Keratinocyte (primary cell): Measurements from ENCODE around the gene VWA5A. TPM values are rescaled to one million over a fixed set of nuclear protein-coding genes. Genes with fewer than 3 reads are reported as not detected.

Source experiments
- DNase-seq: peaks from one replicate; pipeline ENCODE4 v3.0.0-alpha.2; 2011; ENCODE audit warnings: low read depth, missing footprints, low spot score
- FAIRE-seq: peaks from 2 replicates; lab custom pipeline; 2011; peaks lifted over from hg19 to GRCh38; lab: Jason Lieb, UNC
- H2AFZ ChIP-seq: 2 replicates; pipeline ENCODE4 v1.6.0; 2012; ENCODE audit warnings: low read length, control low read depth, inconsistent platforms; ENCODE audit not compliant: control insufficient read depth
- H3K27ac ChIP-seq: 2 replicates; pipeline ENCODE4 v1.5.1; 2011; ENCODE audit warnings: low read length; ENCODE audit not compliant: control insufficient read depth, insufficient read depth
- H3K27me3 ChIP-seq: 3 replicates; pipeline ENCODE4 v1.6.0; 2011; ENCODE audit warnings: low read length; ENCODE audit not compliant: control insufficient read depth, insufficient read depth; ENCODE audit errors: extremely low read depth
- H3K36me3 ChIP-seq, 2 experiments: 2 replicates in 1 of 2; 3 replicates in 1 of 2; pipeline ENCODE4 v1.5.1; 2011; ENCODE audit warnings: low read length in 2 of 2, mild to moderate bottlenecking in 1 of 2; ENCODE audit not compliant: control insufficient read depth in 2 of 2, insufficient read depth in 2 of 2; ENCODE audit errors: extremely low read depth in 1 of 2
- H3K4me1 ChIP-seq: 3 replicates; pipeline ENCODE4 v1.5.1; 2011; ENCODE audit warnings: low read length; ENCODE audit not compliant: control insufficient read depth, insufficient read depth; ENCODE audit errors: extremely low read depth
- H3K4me2 ChIP-seq: 3 replicates; pipeline ENCODE4 v1.6.0; 2011; ENCODE audit warnings: low read depth, low read length; ENCODE audit not compliant: control insufficient read depth, insufficient read depth; ENCODE audit errors: extremely low read depth
- H3K4me3 ChIP-seq, 3 experiments: fragments of 200-600 bp in 1 of 3; sonication (generic) in 1 of 3; 2 replicates in 2 of 3; 3 replicates in 1 of 3; pipeline ENCODE4 v1.5.1; 2011 to 2016; ENCODE audit warnings: low read length in 3 of 3, mild to moderate bottlenecking in 3 of 3, control low read depth in 2 of 3, inconsistent platforms in 1 of 3, low read depth in 1 of 3, mixed read lengths in 1 of 3, mixed run types in 1 of 3, moderate library complexity in 1 of 3; ENCODE audit not compliant: control insufficient read depth in 2 of 3, insufficient read depth in 2 of 3; ENCODE audit errors: extremely low read depth in 1 of 3
- H3K79me2 ChIP-seq: 2 replicates; pipeline ENCODE4 v1.6.0; 2012; ENCODE audit warnings: low read length; ENCODE audit not compliant: control insufficient read depth, insufficient read depth
- H3K9ac ChIP-seq: 3 replicates; pipeline ENCODE4 v1.6.0; 2011; ENCODE audit warnings: low read length; ENCODE audit not compliant: control insufficient read depth, insufficient read depth; ENCODE audit errors: extremely low read depth
- H3K9me1 ChIP-seq: 3 replicates; pipeline ENCODE4 v1.6.0; 2011; ENCODE audit warnings: low read length; ENCODE audit not compliant: control insufficient read depth, insufficient read depth; ENCODE audit errors: extremely low read depth
- H3K9me3 ChIP-seq: 2 replicates; pipeline ENCODE4 v1.5.1; 2012; ENCODE audit warnings: low read depth, low read length; ENCODE audit not compliant: control insufficient read depth
- H4K20me1 ChIP-seq: 3 replicates; pipeline ENCODE4 v1.6.0; 2011; ENCODE audit warnings: low read length; ENCODE audit not compliant: control insufficient read depth, insufficient read depth; ENCODE audit errors: extremely low read depth
- CTCF ChIP-seq, 3 experiments: IDR thresholded peaks in 1 of 3; conservative IDR thresholded peaks in 1 of 3; optimal IDR thresholded peaks in 1 of 3; 2 replicates in 2 of 3; 3 replicates in 1 of 3; pipeline versions ENCODE3 to v1.5.1; 2011; ENCODE audit warnings: low read length in 3 of 3, mild to moderate bottlenecking in 3 of 3, moderate library complexity in 2 of 3, control low read depth in 1 of 3, inconsistent platforms in 1 of 3; ENCODE audit not compliant: insufficient read depth in 2 of 3; ENCODE audit errors: extremely low read depth in 1 of 3
- EZH2 ChIP-seq: IDR thresholded peaks from one replicate; pipeline ENCODE4 v1.6.1; 2012; ENCODE audit warnings: inconsistent platforms, mild to moderate bottlenecking, low read length, moderate library complexity
- dilution Hi-C: fragments of 300-500 bp; cut with MboI; formaldehyde crosslinking; loops from one replicate; pipeline ENCODE4 v1.7.0; 2020; ENCODE audit warnings: low sequenced_read_pairs; ENCODE audit not compliant: extremely low pct_ligation_motif_present
- polyA plus RNA-seq, 5 experiments: library from polyadenylated mRNA; depleted of rRNA in 3 of 5; stranded (reverse) in 3 of 5; stranded (forward) in 1 of 5; unstranded in 1 of 5; fragments of >200 nt; gene quantifications; 1 replicate in 1 of 5; 2 replicates in 3 of 5; 3 replicates in 1 of 5; pipeline versions ENCODE4 v1.2.1 to v1.2.3, GENCODE V29; 2011 to 2012; ENCODE audit warnings: missing spikeins in 2 of 5, low read depth in 1 of 5, low replicate concordance in 1 of 5

The VWA5A gene
- polyA plus RNA-seq, 1 donor (not counting 4 experiments of a cell fraction or from before 2014, with no cell fraction given): 36.4 TPM

GRCh38 chr11:124195189-124195734, 80.0 kb downstream of the VWA5A start:
- peak overlapping the region; percentile 23 for H3K4me2 ChIP-seq
- H3K27ac ChIP-seq: no peak overlapping the region
- H3K79me2 ChIP-seq: no peaks in the 10 kb centered on the region
- dilution Hi-C loops: no loop called here
- H3K4me1 ChIP-seq: peaks cover 8% of the 10 kb centered on the region
- no peak overlapping the region for H2AFZ ChIP-seq
- H4K20me1 ChIP-seq: no peaks in the 10 kb centered on the region
- TF ChIP-seq CTCF (optimal IDR thresholded peaks at IDR 0.05 in 1 of 3, IDR thresholded peaks at IDR 0.05 in 1 of 3, conservative IDR thresholded peaks at IDR 0.05 in 1 of 3; ENCODE audit: extremely low read depth in 1 of 3, insufficient read depth in 2 of 3, low read length in 3 of 3) (peak; percentile 82 to 97 (median 83)), EZH2 (no peak)
- H3K27me3 ChIP-seq: no peaks in the 10 kb centered on the region
- H3K36me3 ChIP-seq: no peaks in the 10 kb centered on the region
- DNase-seq: peak; percentile 11
- FAIRE-seq: peak; percentile 91
- no peaks in the 10 kb centered on the region for H3K9me1 ChIP-seq
- no peak overlapping the region for H3K4me3 ChIP-seq
- no peaks in the 10 kb centered on the region for H3K9me3 ChIP-seq
- H3K9ac ChIP-seq: no peak overlapping the region

Other genes starting within 250 kb of the VWA5A start
- not detected in 3 replicates for gene TMEM225, start 229.8 kb upstream of the VWA5A start, polyA plus RNA-seq
- not detected in 3 replicates for gene OR8D4, start 213.3 kb upstream of the VWA5A start, polyA plus RNA-seq
- not detected in 3 replicates for gene OR4D5, start 175.8 kb upstream of the VWA5A start, polyA plus RNA-seq
- not detected in 3 replicates for gene OR6T1, start 171.6 kb upstream of the VWA5A start, polyA plus RNA-seq
- gene OR10S1, start 137.7 kb upstream of the VWA5A start, polyA plus RNA-seq: not detected in 3 replicates
- gene OR10G6, start 120.3 kb upstream of the VWA5A start, polyA plus RNA-seq: not detected in 3 replicates
- gene OR10G4, start 102.5 kb upstream of the VWA5A start, polyA plus RNA-seq: not detected in 3 replicates
- not detected in 3 replicates for gene OR10G9, start 92.4 kb upstream of the VWA5A start, polyA plus RNA-seq
- not detected in 3 replicates for gene OR10G8, start 88.7 kb upstream of the VWA5A start, polyA plus RNA-seq
- gene OR10G7, start 74.1 kb upstream of the VWA5A start, polyA plus RNA-seq: not detected in 3 replicates
- gene OR10D3, start 67.9 kb downstream of the VWA5A start, polyA plus RNA-seq: not detected in 3 replicates
- gene OR8G1, start 125.6 kb downstream of the VWA5A start, polyA plus RNA-seq: not detected in 3 replicates
- gene OR8G5, start 140.9 kb downstream of the VWA5A start, polyA plus RNA-seq: 0.06 TPM in 1 of 3 replicates, not detected in the others
- not detected in 3 replicates for gene OR8D1, start 198.5 kb downstream of the VWA5A start, polyA plus RNA-seq
- gene OR8D2, start 204.7 kb downstream of the VWA5A start, polyA plus RNA-seq: not detected in 3 replicates